IPS DF 6.9 (cell line): ENCODE measurements around the gene RRAGD.

ENCODE experiments used
- DNase-seq: peaks from one replicate; pipeline ENCODE4 v3.0.0-alpha.2; 2013; ENCODE audit warnings: low read depth, low spot score
- H3K27ac ChIP-seq: one replicate; pipeline ENCODE4 v1.5.1; 2013; ENCODE audit warnings: low read length, control low read depth
- H3K27me3 ChIP-seq: 2 replicates; pipeline ENCODE4 v1.6.1; 2013; ENCODE audit warnings: mild to moderate bottlenecking, low read length; ENCODE audit not compliant: control insufficient read depth, insufficient read depth
- H3K36me3 ChIP-seq: 2 replicates; pipeline ENCODE4 v1.6.1; 2013; ENCODE audit warnings: low read length; ENCODE audit not compliant: control insufficient read depth, insufficient read depth
- H3K4me1 ChIP-seq: 2 replicates; pipeline ENCODE4 v1.6.1; 2013; ENCODE audit warnings: low read length; ENCODE audit not compliant: control insufficient read depth, insufficient read depth
- H3K4me3 ChIP-seq: 2 replicates; pipeline ENCODE4 v1.5.1; 2013; ENCODE audit warnings: mild to moderate bottlenecking, low read length
- H3K9me3 ChIP-seq: 2 replicates; pipeline ENCODE4 v1.6.1; 2013; ENCODE audit warnings: low read length, inconsistent platforms; ENCODE audit not compliant: control insufficient read depth, insufficient read depth
- WGBS: extraction: QIAGEN DNeasy Blood & Tissue Kit; methylation state at CpG from one replicate; pipeline ENCODE4 v1.1.7; 2013; ENCODE audit warnings: mixed read lengths, missing lambda C conversion rate; ENCODE audit not compliant: insufficient read length, insufficient coverage; 5-methylcytosine and 5-hydroxymethylcytosine counted together

The RRAGD gene

DNA sequence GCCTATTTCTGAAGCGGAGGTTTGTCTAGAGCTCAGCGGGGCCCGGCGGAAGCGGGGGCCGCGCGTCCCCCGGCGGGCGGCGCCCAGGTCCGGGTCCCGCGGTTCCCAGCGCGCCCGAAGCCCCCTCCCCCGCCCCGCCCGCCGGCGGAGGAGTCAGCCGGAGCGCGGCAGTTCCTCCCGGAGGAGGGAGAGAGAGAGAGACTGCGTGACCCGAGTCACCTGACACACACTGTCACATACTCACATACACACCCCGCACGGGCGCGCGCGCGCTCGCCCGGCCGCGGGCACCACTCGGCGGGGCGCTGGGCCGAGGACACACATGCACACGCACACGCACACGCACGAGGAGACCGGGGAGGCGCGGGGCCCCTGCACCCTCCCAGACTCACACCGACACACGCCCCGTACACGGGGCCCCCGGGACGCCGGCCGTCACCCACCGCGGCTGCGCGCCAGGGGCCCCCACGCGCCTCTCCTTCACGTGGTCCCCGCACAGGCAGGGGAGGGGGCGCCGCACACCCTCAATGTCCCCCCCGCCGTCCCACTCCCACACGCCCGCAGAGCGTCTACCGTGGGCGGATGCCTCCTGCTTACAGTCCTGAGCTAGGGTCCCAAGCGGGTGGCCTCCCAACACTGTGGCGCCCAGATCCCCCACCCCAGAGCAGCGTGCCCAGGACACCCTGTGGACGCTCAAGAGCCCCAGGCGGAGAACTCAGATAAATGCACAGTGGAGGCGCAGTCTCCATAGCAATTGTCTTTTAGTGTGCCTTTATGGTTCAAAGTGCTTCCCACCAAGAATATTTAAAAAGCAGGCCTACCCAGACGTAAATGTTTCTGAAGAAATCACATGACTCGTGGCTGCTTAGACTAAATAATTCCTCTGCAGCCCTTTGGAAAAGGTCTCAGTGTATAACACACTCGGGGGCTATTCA is at the start of gene RRAGD:
Gene RRAGD (minus strand): TSS at position 203 of the 935 bp plus-strand sequence. CDS start 280 bp downstream, outside the sequence.
- Histone ChIP-seq H3K27me3 (peaks cover 7% of the 10 kb centered on the region; the same call in 1 of the 2 replicates), H3K9me3 (no peaks in the 10 kb centered on the region), H3K27ac (no peak within 1 kb of the TSS), H3K36me3 (no peaks in the 10 kb centered on the region), H3K4me1 (0 out of 2 replicates have a peak, but pooled peaks cover 2% of the 10 kb centered on the region), H3K4me3 (peak within 1 kb of the TSS; percentile 80)
- WGBS = no CpG with 5 or more reads among the region's 85 CpGs
- no peak for DNase-seq

GRCh38 chr6:89460713-89461112 is 48.6 kb upstream of the RRAGD start:
- no CpG with 5 or more reads among the region's 7 CpGs for WGBS
- H3K9me3 ChIP-seq = no peaks in the 10 kb centered on the region
- H3K27ac ChIP-seq = no peak overlapping the region
- no peaks in the 10 kb centered on the region for H3K4me1 ChIP-seq
- H3K36me3 ChIP-seq = no peaks in the 10 kb centered on the region
- H3K27me3 ChIP-seq = no peaks in the 10 kb centered on the region
- no peak for DNase-seq
- H3K4me3 ChIP-seq = no peak overlapping the region

DNA sequence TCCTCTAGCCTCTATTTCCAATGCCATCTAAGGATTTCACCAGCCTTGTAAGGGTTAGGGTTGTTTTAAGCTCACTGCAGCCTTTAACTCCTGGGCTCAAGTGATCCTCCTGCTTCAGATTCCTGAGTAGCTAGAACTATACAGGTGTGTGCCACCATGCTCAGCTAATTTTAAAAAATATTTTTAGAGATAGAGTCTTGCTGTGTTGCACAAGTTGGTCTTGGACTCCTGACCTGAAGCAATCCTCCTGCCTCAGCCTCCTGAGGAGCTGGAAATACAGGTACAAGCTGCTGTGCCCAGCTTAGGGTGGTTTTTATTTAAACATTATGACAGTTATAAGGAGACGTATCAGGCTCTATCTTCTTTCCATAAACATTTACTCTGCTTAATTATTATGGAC is 47.4 kb upstream of the RRAGD start:
- no peaks in the 10 kb centered on the region for H3K9me3 ChIP-seq
- no peak overlapping the region for H3K4me3 ChIP-seq
- no peaks in the 10 kb centered on the region for H3K4me1 ChIP-seq
- H3K27ac ChIP-seq = no peak overlapping the region
- no peaks in the 10 kb centered on the region for H3K36me3 ChIP-seq
- H3K27me3 ChIP-seq = no peaks in the 10 kb centered on the region
- no CpG with 5 or more reads among the region's 1 CpG for WGBS
- no peak for DNase-seq

GRCh38 chr6:89458704-89459103 is 46.6 kb upstream of the RRAGD start:
- WGBS = no CpG with 5 or more reads among the region's 5 CpGs
- Histone ChIP-seq H3K27me3 (no peaks in the 10 kb centered on the region), H3K36me3 (no peaks in the 10 kb centered on the region), H3K27ac (no peak overlapping the region), H3K9me3 (no peaks in the 10 kb centered on the region), H3K4me1 (no peaks in the 10 kb centered on the region), H3K4me3 (no peak overlapping the region)
- DNase-seq = no peak

GRCh38 chr6:89454300-89454699 is 42.2 kb upstream of the RRAGD start:
- Histone ChIP-seq H3K9me3 (no peaks in the 10 kb centered on the region), H3K27ac (no peak overlapping the region), H3K4me3 (no peak overlapping the region), H3K4me1 (no peaks in the 10 kb centered on the region), H3K27me3 (no peaks in the 10 kb centered on the region), H3K36me3 (no peaks in the 10 kb centered on the region)
- no CpG with 5 or more reads among the region's 2 CpGs for WGBS
- DNase-seq = no peak

- H3K4me1 ChIP-seq = no peaks in the 10 kb centered on the region
- no peaks in the 10 kb centered on the region for H3K27me3 ChIP-seq
- no peak for DNase-seq
- H3K36me3 ChIP-seq = no peaks in the 10 kb centered on the region
- H3K27ac ChIP-seq = no peak overlapping the region
- H3K9me3 ChIP-seq = no peaks in the 10 kb centered on the region
- H3K4me3 ChIP-seq = no peak overlapping the region
- WGBS = no CpG with 5 or more reads among the region's 1 CpG
These were observed 40.2 kb upstream of the RRAGD start for GRCh38 chr6:89452281-89452680.

DNA sequence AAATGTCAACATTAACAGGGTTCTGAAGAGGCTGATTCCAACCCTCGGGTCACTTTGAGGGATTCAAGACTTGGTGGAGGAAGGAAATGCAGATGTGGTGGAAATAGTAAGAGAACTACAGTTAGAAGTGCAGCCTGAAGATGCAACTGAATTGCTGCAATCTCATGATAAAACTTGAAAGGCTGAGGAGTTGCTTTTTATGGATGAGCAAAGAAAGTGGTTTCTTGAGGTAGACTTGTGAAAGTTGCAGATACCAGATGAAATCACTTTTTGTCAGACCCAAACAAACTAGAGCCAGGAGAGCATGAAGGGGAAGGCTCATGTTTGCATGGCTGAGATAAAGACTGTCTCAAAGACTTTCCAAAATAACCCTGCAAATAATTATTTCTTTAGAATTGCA is 37.1 kb upstream of the RRAGD start:
- Histone ChIP-seq H3K9me3 (no peaks in the 10 kb centered on the region), H3K36me3 (no peaks in the 10 kb centered on the region), H3K27me3 (no peaks in the 10 kb centered on the region), H3K4me1 (no peaks in the 10 kb centered on the region), H3K4me3 (no peak overlapping the region), H3K27ac (no peak overlapping the region)
- no peak for DNase-seq
- no CpG with 5 or more reads among the region's 1 CpG for WGBS

- no peaks in the 10 kb centered on the region for H3K36me3 ChIP-seq
- H3K27ac ChIP-seq = no peak overlapping the region
- no peaks in the 10 kb centered on the region for H3K9me3 ChIP-seq
- no peaks in the 10 kb centered on the region for H3K27me3 ChIP-seq
- WGBS = no CpG with 5 or more reads among the region's 5 CpGs
- no peaks in the 10 kb centered on the region for H3K4me1 ChIP-seq
- no peak for DNase-seq
- no peak overlapping the region for H3K4me3 ChIP-seq
These were observed 31.6 kb upstream of the RRAGD start for GRCh38 chr6:89443658-89444057.

DNA sequence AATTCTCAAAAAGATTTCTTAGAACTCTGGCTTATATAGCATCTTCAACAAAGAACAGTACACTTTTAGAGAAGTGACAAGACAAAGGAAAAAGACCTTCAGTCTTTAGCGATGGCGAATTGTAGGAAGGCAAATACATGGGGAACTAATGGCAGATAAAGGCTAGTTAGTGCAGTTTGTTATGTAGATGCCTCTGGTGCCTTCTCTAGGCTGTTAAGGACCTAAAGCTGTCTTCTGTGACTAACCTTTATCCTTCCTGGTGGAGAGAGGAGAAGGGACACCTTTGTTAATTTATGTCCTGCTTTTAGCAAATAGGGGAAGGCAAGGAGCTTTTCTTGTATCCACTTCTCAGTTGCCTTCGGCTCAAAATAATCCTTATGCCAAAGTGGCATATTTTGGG is 28.1 kb upstream of the RRAGD start:
- no peaks in the 10 kb centered on the region for H3K36me3 ChIP-seq
- H3K27ac ChIP-seq = no peak overlapping the region
- no peak overlapping the region for H3K4me3 ChIP-seq
- no CpG with 5 or more reads among the region's 3 CpGs for WGBS
- no peak for DNase-seq
- H3K4me1 ChIP-seq = no peaks in the 10 kb centered on the region
- H3K9me3 ChIP-seq = no peaks in the 10 kb centered on the region
- H3K27me3 ChIP-seq = no peaks in the 10 kb centered on the region

DNA sequence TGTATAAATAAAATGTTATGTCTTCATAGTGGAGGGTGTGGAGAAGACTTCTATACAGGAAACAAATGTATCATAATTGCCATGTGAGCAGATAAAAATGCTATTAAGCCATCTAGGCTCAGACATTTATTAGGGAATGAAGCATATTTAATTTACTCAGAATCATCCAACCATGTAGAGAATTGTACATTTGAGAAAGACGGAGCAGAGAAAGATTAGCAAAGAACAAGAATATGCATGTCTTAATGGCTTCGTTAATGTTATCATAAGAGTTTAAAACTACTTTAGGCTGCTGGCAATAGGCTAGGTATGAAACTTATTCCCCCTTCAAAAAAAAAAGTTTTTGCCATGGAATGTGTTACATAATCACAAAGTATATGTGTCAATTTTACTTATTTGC is 26.9 kb upstream of the RRAGD start:
- Histone ChIP-seq H3K4me1 (no peaks in the 10 kb centered on the region), H3K4me3 (no peak overlapping the region), H3K27me3 (no peaks in the 10 kb centered on the region; the same call in 1 of the 2 replicates), H3K27ac (no peak overlapping the region), H3K9me3 (no peaks in the 10 kb centered on the region), H3K36me3 (no peaks in the 10 kb centered on the region)
- DNase-seq = no peak
- WGBS = no CpG with 5 or more reads among the region's 2 CpGs

- no peak for DNase-seq
- H3K4me1 ChIP-seq = no peaks in the 10 kb centered on the region
- no peak overlapping the region for H3K27ac ChIP-seq
- H3K9me3 ChIP-seq = no peaks in the 10 kb centered on the region
- no peaks in the 10 kb centered on the region; the same call in 1 of the 2 replicates for H3K27me3 ChIP-seq
- H3K36me3 ChIP-seq = no peaks in the 10 kb centered on the region
- no CpG with 5 or more reads among the region's 1 CpG for WGBS
- no peak overlapping the region for H3K4me3 ChIP-seq
These were observed 26.2 kb upstream of the RRAGD start for GRCh38 chr6:89438248-89438647.
